H9 (cell line): ENCODE results near the gene KHNYN. TPM values are rescaled to one million over a fixed set of nuclear protein-coding genes. Genes with fewer than 3 reads are reported as not detected.

Experiments used
- DNase-seq: peaks from one replicate; pipeline ENCODE4 v3.0.0-alpha.2; 2017
- H2AFZ ChIP-seq: one replicate; pipeline ENCODE4 v1.6.1; 2013; ENCODE audit warnings: mild to moderate bottlenecking, low read length, control low read depth, moderate library complexity
- H2AK5ac ChIP-seq: 2 replicates; pipeline ENCODE4 v1.6.1; 2013; ENCODE audit warnings: low read length, control low read depth, mixed read lengths; ENCODE audit not compliant: insufficient read length
- H2BK120ac ChIP-seq: one replicate; pipeline ENCODE4 v1.6.1; 2013; ENCODE audit warnings: low read depth, mild to moderate bottlenecking, low read length, control low read depth, inconsistent platforms; ENCODE audit not compliant: poor library complexity, severe bottlenecking
- H2BK12ac ChIP-seq: 2 replicates; pipeline ENCODE4 v1.6.1; 2013; ENCODE audit warnings: low read length, control low read depth, mixed read lengths, low read depth; ENCODE audit not compliant: insufficient read length
- H2BK15ac ChIP-seq: 2 replicates; pipeline ENCODE4 v1.6.1; 2013; ENCODE audit warnings: low read depth, low read length, control low read depth
- H2BK20ac ChIP-seq: one replicate; pipeline ENCODE4 v1.6.1; 2013; ENCODE audit warnings: low read depth, mild to moderate bottlenecking, low read length, control low read depth, inconsistent platforms; ENCODE audit not compliant: poor library complexity, severe bottlenecking
- H2BK5ac ChIP-seq: 2 replicates; pipeline ENCODE4 v1.6.1; 2013; ENCODE audit warnings: low read length, control low read depth, mixed read lengths; ENCODE audit not compliant: insufficient read length
- H3K14ac ChIP-seq: 2 replicates; pipeline ENCODE4 v1.6.1; 2013; ENCODE audit warnings: low read length, control low read depth; ENCODE audit not compliant: insufficient read depth
- H3K18ac ChIP-seq: 2 replicates; pipeline ENCODE4 v1.6.1; 2013; ENCODE audit warnings: low read depth, mild to moderate bottlenecking, mixed read lengths, low read length, control low read depth; ENCODE audit not compliant: insufficient read length
- H3K23ac ChIP-seq: 2 replicates; pipeline ENCODE4 v1.6.1; 2013; ENCODE audit warnings: low read length, control low read depth, mixed read lengths, low read depth; ENCODE audit not compliant: insufficient read length
- H3K23me2 ChIP-seq: 2 replicates; pipeline ENCODE4 v1.6.1; 2013; ENCODE audit warnings: low read depth, mild to moderate bottlenecking, mixed read lengths, low read length, control low read depth; ENCODE audit not compliant: insufficient read length, poor library complexity, severe bottlenecking
- H3K27ac ChIP-seq: 2 replicates; pipeline ENCODE4 v1.5.1; 2013; ENCODE audit warnings: low read length, control low read depth, mixed read lengths, low read depth; ENCODE audit not compliant: insufficient read length
- H3K27me3 ChIP-seq: 2 replicates; pipeline ENCODE4 v1.6.1; 2013; ENCODE audit warnings: low read length, control low read depth, inconsistent platforms; ENCODE audit not compliant: insufficient read depth
- H3K4ac ChIP-seq: 2 replicates; pipeline ENCODE4 v1.6.1; 2013; ENCODE audit warnings: low read depth, mild to moderate bottlenecking, control low read depth, inconsistent platforms, low read length, moderate library complexity
- H3K4me1 ChIP-seq: 2 replicates; pipeline ENCODE4 v1.6.1; 2013; ENCODE audit warnings: low read length, control low read depth, inconsistent platforms; ENCODE audit not compliant: insufficient read depth
- H3K4me2 ChIP-seq: 2 replicates; pipeline ENCODE4 v1.6.1; 2013; ENCODE audit warnings: low read length, control low read depth, mixed read lengths; ENCODE audit not compliant: insufficient read length, insufficient read depth
- H3K56ac ChIP-seq: 2 replicates; pipeline ENCODE4 v1.6.1; 2013; ENCODE audit warnings: low read depth, mild to moderate bottlenecking, mixed read lengths, low read length, control low read depth; ENCODE audit not compliant: insufficient read length
- H3K79me1 ChIP-seq: 2 replicates; pipeline ENCODE4 v1.6.1; 2013; ENCODE audit warnings: low read depth, mild to moderate bottlenecking, moderate library complexity, low read length, control low read depth, inconsistent platforms; ENCODE audit not compliant: insufficient read depth, poor library complexity, severe bottlenecking
- H3K79me2 ChIP-seq: 2 replicates; pipeline ENCODE4 v1.6.1; 2013; ENCODE audit warnings: low read length, control low read depth, inconsistent platforms; ENCODE audit not compliant: insufficient read depth
- H3K9ac ChIP-seq: 2 replicates; pipeline ENCODE4 v1.6.1; 2013; ENCODE audit warnings: low read length, control low read depth, mixed read lengths; ENCODE audit not compliant: insufficient read length; ENCODE audit errors: extremely low read depth
- H3K9me3 ChIP-seq: one replicate; pipeline ENCODE4 v1.6.1; 2013; ENCODE audit warnings: low read depth, low read length, inconsistent platforms; ENCODE audit not compliant: control insufficient read depth
- H3T11ph ChIP-seq: one replicate; pipeline ENCODE4 v1.6.1; 2013; ENCODE audit warnings: mild to moderate bottlenecking, low read length, control low read depth, inconsistent platforms
- H4K20me1 ChIP-seq: one replicate; pipeline ENCODE4 v1.6.1; 2013; ENCODE audit not compliant: control insufficient read depth, insufficient read length, insufficient read depth
- H4K5ac ChIP-seq: 2 replicates; pipeline ENCODE4 v1.6.1; 2013; ENCODE audit warnings: low read depth, mild to moderate bottlenecking, mixed read lengths, low read length, control low read depth; ENCODE audit not compliant: insufficient read length
- H4K8ac ChIP-seq: replicated peaks from 2 replicates; pipeline ENCODE4 v1.6.1; 2013; ENCODE audit warnings: low read length, control low read depth, mixed read lengths, low read depth; ENCODE audit not compliant: insufficient read length
- H4K91ac ChIP-seq: 2 replicates; pipeline ENCODE4 v1.6.1; 2013; ENCODE audit warnings: low read depth, mild to moderate bottlenecking, moderate library complexity, mixed read lengths, low read length, control low read depth; ENCODE audit not compliant: insufficient read length
- H3K27ac Mint-ChIP-seq, 3 experiments: 2 replicates in 2 of 3; 3 replicates in 1 of 3; pipeline ENCODE4 v1.8.0; 2020 to 2021; ENCODE audit warnings: mixed read lengths in 3 of 3, mild to moderate bottlenecking in 1 of 3, moderate library complexity in 1 of 3
- H3K27me3 Mint-ChIP-seq: 2 replicates; pipeline ENCODE4 v1.8.0; 2021; ENCODE audit warnings: low read depth, mild to moderate bottlenecking, moderate library complexity, mixed read lengths
- H3K36me3 Mint-ChIP-seq, 3 experiments: 2 replicates in 2 of 3; 3 replicates in 1 of 3; pipeline ENCODE4 v1.8.0; 2020 to 2021; ENCODE audit warnings: low read depth in 3 of 3, mixed read lengths in 3 of 3; ENCODE audit not compliant: insufficient read depth in 1 of 3
- H3K4me1 Mint-ChIP-seq, 2 experiments: 2 replicates each; pipeline ENCODE4 v1.8.0; 2020; ENCODE audit warnings: mixed read lengths in 2 of 2
- H3K4me3 Mint-ChIP-seq, 2 experiments: 2 replicates in 1 of 2; 3 replicates in 1 of 2; pipeline ENCODE4 v1.8.0; 2020 to 2021; ENCODE audit warnings: mild to moderate bottlenecking in 2 of 2, mixed read lengths in 2 of 2, moderate library complexity in 1 of 2
- H3K9me3 Mint-ChIP-seq, 2 experiments: 2 replicates in 1 of 2; 3 replicates in 1 of 2; pipeline ENCODE4 v1.8.0; 2020; ENCODE audit warnings: mild to moderate bottlenecking in 2 of 2, mixed read lengths in 2 of 2, moderate library complexity in 1 of 2
- WGBS: extraction: QIAGEN DNeasy Blood & Tissue Kit; methylation state at CpG from one replicate; pipeline ENCODE4 v1.1.7; 2013; ENCODE audit warnings: missing lambda C conversion rate, low lambda C conversion rate, mixed read lengths; ENCODE audit not compliant: insufficient read length; ENCODE audit errors: extremely low coverage; 5-methylcytosine and 5-hydroxymethylcytosine counted together
- total RNA-seq: library from RNA; stranded (reverse); gene quantifications from 2 replicates; pipeline ENCODE4 v1.2.1, GENCODE V29; 2021
- TF ChIP-seq, protein P1 (sequence below): fragments of 200-600 bp; sonication (generic); conservative IDR thresholded peaks from 3 replicates; pipeline ENCODE4 v1.8.0; 2021; ENCODE audit warnings: antibody characterized with exemption, mild to moderate bottlenecking

The KHNYN gene
- total RNA-seq, 1 experiment from 2014 or later: 30.0 TPM

DNA sequence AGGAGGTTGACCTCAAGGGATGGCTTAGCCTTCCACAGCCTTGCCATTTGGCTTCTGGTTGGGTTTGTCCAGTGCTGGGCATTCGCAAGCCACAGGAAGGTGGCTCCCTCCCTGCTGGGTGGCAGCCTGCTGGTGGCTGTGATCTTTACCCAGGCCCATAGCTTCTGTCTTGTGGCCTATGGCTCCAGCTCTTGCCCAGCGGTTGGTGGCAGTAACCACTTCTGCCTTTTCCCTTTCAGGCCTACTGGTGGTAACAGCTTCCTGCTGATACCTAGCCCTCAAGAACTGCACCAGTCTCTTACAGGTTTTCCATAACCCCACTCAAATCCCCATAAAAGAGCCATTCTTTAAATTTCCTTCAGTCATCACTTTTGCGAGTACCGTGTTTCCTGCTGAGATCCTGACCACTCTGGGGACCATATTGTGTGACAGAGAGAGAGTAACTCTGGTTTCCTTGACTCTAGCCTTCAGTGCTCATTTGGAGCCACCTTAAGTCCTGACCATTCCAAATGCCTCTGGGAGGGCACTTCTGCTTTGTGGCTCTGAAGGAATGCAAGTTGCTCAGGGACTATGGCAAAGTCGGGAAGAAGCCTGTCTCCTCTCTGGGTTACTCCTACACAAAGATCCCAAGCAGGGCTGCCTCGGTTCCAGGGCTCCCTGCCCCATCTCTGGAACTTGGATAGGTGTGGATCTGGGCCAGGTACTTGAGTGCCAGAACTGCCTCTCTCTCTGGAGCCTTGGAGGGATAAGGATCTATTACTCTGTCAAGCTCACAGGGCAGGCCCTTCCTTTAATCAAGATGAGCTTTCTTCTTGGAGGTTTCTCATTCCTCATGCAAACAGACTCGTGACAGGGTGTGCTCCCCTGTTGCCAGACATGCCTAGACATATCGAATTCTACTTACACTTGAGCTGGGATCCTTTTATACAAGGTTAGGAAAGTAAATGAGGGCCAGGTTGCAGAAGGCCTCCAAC is 33.9 kb upstream of the KHNYN start:
- H2BK5ac ChIP-seq: no peak overlapping the region
- no peaks in the 10 kb centered on the region for H3K79me2 ChIP-seq
- H3K18ac ChIP-seq: no peak overlapping the region
- no peak overlapping the region for H4K5ac ChIP-seq
- H3K27ac ChIP-seq: no peak overlapping the region
- H2AK5ac ChIP-seq: no peak overlapping the region
- H3K36me3 Mint-ChIP-seq: no peaks in the 10 kb centered on the region
- no peaks in the 10 kb centered on the region for H3K9me3 Mint-ChIP-seq
- H4K20me1 ChIP-seq: no peaks in the 10 kb centered on the region
- H2AFZ ChIP-seq: no peak overlapping the region
- TF ChIP-seq, protein P1, sequence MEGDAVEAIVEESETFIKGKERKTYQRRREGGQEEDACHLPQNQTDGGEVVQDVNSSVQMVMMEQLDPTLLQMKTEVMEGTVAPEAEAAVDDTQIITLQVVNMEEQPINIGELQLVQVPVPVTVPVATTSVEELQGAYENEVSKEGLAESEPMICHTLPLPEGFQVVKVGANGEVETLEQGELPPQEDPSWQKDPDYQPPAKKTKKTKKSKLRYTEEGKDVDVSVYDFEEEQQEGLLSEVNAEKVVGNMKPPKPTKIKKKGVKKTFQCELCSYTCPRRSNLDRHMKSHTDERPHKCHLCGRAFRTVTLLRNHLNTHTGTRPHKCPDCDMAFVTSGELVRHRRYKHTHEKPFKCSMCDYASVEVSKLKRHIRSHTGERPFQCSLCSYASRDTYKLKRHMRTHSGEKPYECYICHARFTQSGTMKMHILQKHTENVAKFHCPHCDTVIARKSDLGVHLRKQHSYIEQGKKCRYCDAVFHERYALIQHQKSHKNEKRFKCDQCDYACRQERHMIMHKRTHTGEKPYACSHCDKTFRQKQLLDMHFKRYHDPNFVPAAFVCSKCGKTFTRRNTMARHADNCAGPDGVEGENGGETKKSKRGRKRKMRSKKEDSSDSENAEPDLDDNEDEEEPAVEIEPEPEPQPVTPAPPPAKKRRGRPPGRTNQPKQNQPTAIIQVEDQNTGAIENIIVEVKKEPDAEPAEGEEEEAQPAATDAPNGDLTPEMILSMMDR: no peak
- H3K9ac ChIP-seq: no peak overlapping the region
- DNase-seq: no peak
- no peaks in the 10 kb centered on the region for H3K9me3 ChIP-seq
- H3K27ac Mint-ChIP-seq: no peak overlapping the region
- H3K79me1 ChIP-seq: no peaks in the 10 kb centered on the region
- H2BK12ac ChIP-seq: no peak overlapping the region
- peaks cover 40 to 41% of the 10 kb centered on the region in 2 experiments for H3K4me1 Mint-ChIP-seq
- H4K91ac ChIP-seq: no peak overlapping the region
- H3K4me2 ChIP-seq: no peak overlapping the region
- no peak overlapping the region for H3T11ph ChIP-seq
- peaks cover 5% of the 10 kb centered on the region for H3K23me2 ChIP-seq
- H2BK120ac ChIP-seq: no peak overlapping the region
- H2BK20ac ChIP-seq: no peak overlapping the region
- no CpG with 5 or more reads among the region's 8 CpGs for WGBS
- H3K27me3 Mint-ChIP-seq: peaks cover 17% of the 10 kb centered on the region
- H3K23ac ChIP-seq: no peak overlapping the region
- no peak overlapping the region for H2BK15ac ChIP-seq
- no peak overlapping the region for H3K14ac ChIP-seq
- H3K4me3 Mint-ChIP-seq: no peak overlapping the region
- no peaks in the 10 kb centered on the region for H3K27me3 ChIP-seq
- H3K56ac ChIP-seq: no peak overlapping the region
- no peaks in the 10 kb centered on the region; the same call in 1 of the 2 replicates for H3K4me1 ChIP-seq
- no peak overlapping the region for H3K4ac ChIP-seq
- H4K8ac ChIP-seq: no peak overlapping the region
